ENCODE results near the gene NOBOX. TPM values are rescaled to one million over a fixed set of nuclear protein-coding genes. Genes with fewer than 3 reads are reported as not detected.

Gene NOBOX
- total and polyA plus RNA-seq, 2 donors (not counting 1 experiment from before 2014, with no cell fraction given) = not detected

- Histone ChIP-seq H3K79me2 (ENCODE audit: control insufficient read depth, insufficient read depth, low read length) (no peaks in the 10 kb centered on the region), H2AFZ (ENCODE audit: insufficient read depth, low read depth, low read length, poor library complexity, severe bottlenecking) (no peak overlapping the region), H3K9ac (ENCODE audit: low read length) (no peak overlapping the region), H3K4me1 (ENCODE audit: control insufficient read depth in 2 of 2, insufficient read depth in 2 of 2, low read length in 2 of 2) (peaks cover 7 to 10% of the 10 kb centered on the region in 2 donors), H3K9me3 (ENCODE audit: control extremely low read depth in 1 of 3, control insufficient read depth in 2 of 3, insufficient read depth in 1 of 3, low read length in 2 of 3) (no peaks in the 10 kb centered on the region), H4K20me1 (ENCODE audit: control insufficient read depth, insufficient read depth, low read length, poor library complexity, severe bottlenecking) (no peaks in the 10 kb centered on the region), H3K27ac (ENCODE audit: low read length in 2 of 2) (no peak overlapping the region), H3K36me3 (replicated peaks in 1 of 2; ENCODE audit: control extremely low read depth in 1 of 2, control insufficient read depth in 1 of 2, extremely low read depth in 1 of 2, insufficient read depth in 2 of 2, low read length in 1 of 2) (no peaks in the 10 kb centered on the region), H3K4me2 (replicated peaks; ENCODE audit: low read depth, low read length, poor library complexity, severe bottlenecking) (no peak overlapping the region), H3K4me3 (ENCODE audit: control extremely low read depth in 1 of 5, extremely low read depth in 1 of 5, insufficient read depth in 1 of 5, low read depth in 2 of 5, low read length in 4 of 5) (no peak overlapping the region), H3K27me3 (replicated peaks in 1 of 4; ENCODE audit: control extremely low read depth in 1 of 4, control insufficient read depth in 3 of 4, insufficient read depth in 4 of 4, low read length in 3 of 4) (no peaks in the 10 kb centered on the region)
- peaks cover 2% of the 10 kb centered on the region for H3K27me3 Mint-ChIP-seq
- TF ChIP-seq EZH2 (IDR thresholded peaks at IDR 0.05; ENCODE audit: borderline replicate concordance, insufficient read depth, low read depth, low read length, poor library complexity, severe bottlenecking) (no peak), CTCF (IDR thresholded peaks at IDR 0.05) (no peak)
- POLR2A ChIA-PET = no interaction called here
- WGBS (ENCODE audit: insufficient coverage) = 72% methylated on average over 3 of the region's 7 CpGs
- H3K4me3 Mint-ChIP-seq = no peak overlapping the region
- DNase-seq (no peak), ATAC-seq (ENCODE audit: low read depth) (no peak)
- intact Hi-C loops (cut with micrococcal nuclease) = no loop called here
- peaks cover 4% of the 10 kb centered on the region for H3K4me1 Mint-ChIP-seq
- CTCF ChIA-PET = interaction anchor here (0.7 to 2.0 kb wide), 5 partner anchors 12 to 232 kb away, joined by 3 to 14 read pairs (median 3); no protein-coding TSS in a partner anchor
- no peaks in the 10 kb centered on the region for H3K9me3 Mint-ChIP-seq (ENCODE audit: insufficient read depth)
- no peak overlapping the region for H3K27ac Mint-ChIP-seq
Observed at GRCh38 chr7:144390481-144390880, 13.0 kb downstream of the NOBOX start.

- Mint-ChIP-seq H3K4me3 (no peak overlapping the region), H3K27me3 (peaks cover 6% of the 10 kb centered on the region), H3K27ac (no peak overlapping the region), H3K4me1 (peaks cover 11% of the 10 kb centered on the region), H3K9me3 (ENCODE audit: insufficient read depth) (no peaks in the 10 kb centered on the region)
- Histone ChIP-seq H4K20me1 (ENCODE audit: control insufficient read depth, insufficient read depth, low read length, poor library complexity, severe bottlenecking) (no peaks in the 10 kb centered on the region), H3K4me2 (replicated peaks; ENCODE audit: low read depth, low read length, poor library complexity, severe bottlenecking) (no peak overlapping the region), H3K27me3 (replicated peaks in 1 of 4; ENCODE audit: control extremely low read depth in 1 of 4, control insufficient read depth in 3 of 4, insufficient read depth in 4 of 4, low read length in 3 of 4) (no peaks in the 10 kb centered on the region), H3K36me3 (replicated peaks in 1 of 2; ENCODE audit: control extremely low read depth in 1 of 2, control insufficient read depth in 1 of 2, extremely low read depth in 1 of 2, insufficient read depth in 2 of 2, low read length in 1 of 2) (no peaks in the 10 kb centered on the region), H3K4me3 (ENCODE audit: control extremely low read depth in 1 of 5, extremely low read depth in 1 of 5, insufficient read depth in 1 of 5, low read depth in 2 of 5, low read length in 4 of 5) (no peak overlapping the region), H3K9me3 (ENCODE audit: control extremely low read depth in 1 of 3, control insufficient read depth in 2 of 3, insufficient read depth in 1 of 3, low read length in 2 of 3) (no peaks in the 10 kb centered on the region), H3K27ac (ENCODE audit: low read length in 2 of 2) (no peak overlapping the region), H3K9ac (ENCODE audit: low read length) (no peak overlapping the region), H3K79me2 (ENCODE audit: control insufficient read depth, insufficient read depth, low read length) (no peaks in the 10 kb centered on the region), H2AFZ (ENCODE audit: insufficient read depth, low read depth, low read length, poor library complexity, severe bottlenecking) (no peak overlapping the region), H3K4me1 (ENCODE audit: control insufficient read depth in 2 of 2, insufficient read depth in 2 of 2, low read length in 2 of 2) (peaks cover 7 to 19% of the 10 kb centered on the region in 2 donors)
- ATAC-seq (ENCODE audit: low read depth) (no peak), DNase-seq (no peak)
- 97% methylated on average over 4 of the region's 5 CpGs for WGBS (ENCODE audit: insufficient coverage)
- POLR2A ChIA-PET = no interaction called here
- intact Hi-C loops (cut with micrococcal nuclease) = no loop called here
- no peak for TF ChIP-seq EZH2 (IDR thresholded peaks at IDR 0.05; ENCODE audit: borderline replicate concordance, insufficient read depth, low read depth, low read length, poor library complexity, severe bottlenecking)
- TF ChIP-seq CTCF (IDR thresholded peaks at IDR 0.05) = no peak
- CTCF ChIA-PET = interaction anchor here (0.7 kb wide), 1 partner anchor 211 kb away, joined by 4 read pairs; no protein-coding TSS in a partner anchor
Observed at GRCh38 chr7:144388950-144389349, 14.5 kb downstream of the NOBOX start.

Measured in B cell (primary cell).